GM12875 (cell line): ENCODE results near the gene MYLK.

ENCODE experiments used
- H3K4me3 ChIP-seq: one replicate; pipeline ENCODE4 v1.5.1; 2011; ENCODE audit warnings: low read depth, low read length, control low read depth
- CTCF ChIP-seq: IDR thresholded peaks from 2 replicates; pipeline ENCODE4 v1.5.1; 2011; ENCODE audit warnings: low read depth, mild to moderate bottlenecking, control low read depth, inconsistent platforms, low read length, moderate library complexity, borderline replicate concordance; ENCODE audit not compliant: insufficient read depth

Gene MYLK

GRCh38 chr3:123571264-123571972 is 312.7 kb downstream of the MYLK start:
- TF ChIP-seq CTCF, result no peak
- H3K4me3 ChIP-seq, result no peak overlapping the region

GRCh38 chr3:123568875-123569274 is 315.3 kb downstream of the MYLK start:
- TF ChIP-seq CTCF, result no peak
- H3K4me3 ChIP-seq, result no peak overlapping the region

- no peak for TF ChIP-seq CTCF
These were observed 316.1 kb downstream of the MYLK start for GRCh38 chr3:123568034-123568433.

GRCh38 chr3:123564056-123564455 is 320.1 kb downstream of the MYLK start:
- no peak overlapping the region for H3K4me3 ChIP-seq
- TF ChIP-seq CTCF, result no peak

More at GRCh38 chr3:123568034-123568433, 316.1 kb downstream of the MYLK start:
- no peak overlapping the region for H3K4me3 ChIP-seq

GRCh38 chr3:123562547-123562946 is 321.6 kb downstream of the MYLK start:
- H3K4me3 ChIP-seq, result no peak overlapping the region
- no peak for TF ChIP-seq CTCF

- no peak for TF ChIP-seq CTCF
- no peak overlapping the region for H3K4me3 ChIP-seq
These were observed 322.9 kb downstream of the MYLK start for GRCh38 chr3:123561188-123561587.
